RWPE2 (cell line): ENCODE measurements around the gene RFC5.
"Not testable (repeated sequence)": the region's sequence is repeated elsewhere in the genome, so short reads cannot be mapped to it uniquely, and the experiment has no call there.

Experiments used
- ATAC-seq: fragments of 200-7000 bp; cut with Tn5 transposase; 3 replicates; pipeline ENCODE4 v1.9.1; 2021; ENCODE audit warnings: low read depth
- DNase-seq: peaks from one replicate; pipeline ENCODE4 v3.0.0-alpha.2; 2020; ENCODE audit warnings: low spot score
- H3K27ac ChIP-seq: fragments of 450-650 bp; 2 replicates; pipeline ENCODE4 v1.5.1; 2017; ENCODE audit warnings: mild to moderate bottlenecking; ENCODE audit not compliant: poor library complexity, severe bottlenecking
- H3K27me3 ChIP-seq: fragments of 250-450 bp; sonication (Bioruptor Pico); 2 replicates; pipeline ENCODE4 v1.5.1; 2021; ENCODE audit warnings: mild to moderate bottlenecking, moderate library complexity; ENCODE audit not compliant: insufficient read depth, poor library complexity, severe bottlenecking
- H3K36me3 ChIP-seq: fragments of 250-450 bp; sonication (Bioruptor Pico); 2 replicates; pipeline ENCODE4 v1.5.1; 2020; ENCODE audit warnings: low read depth, mild to moderate bottlenecking, moderate library complexity
- H3K4me1 ChIP-seq: fragments of 250-450 bp; sonication (Bioruptor Pico); 2 replicates; pipeline ENCODE4 v1.5.1; 2021; ENCODE audit warnings: mild to moderate bottlenecking, moderate library complexity; ENCODE audit not compliant: insufficient read depth, poor library complexity, severe bottlenecking
- H3K4me3 ChIP-seq: fragments of 250-450 bp; sonication (Bioruptor Pico); 2 replicates; pipeline ENCODE4 v1.5.1; 2021; ENCODE audit warnings: mild to moderate bottlenecking, moderate library complexity; ENCODE audit not compliant: severe bottlenecking
- H3K9me3 ChIP-seq: fragments of 250-450 bp; sonication (Bioruptor Pico); 2 replicates; pipeline ENCODE4 v1.5.1; 2021; ENCODE audit warnings: mild to moderate bottlenecking, moderate library complexity; ENCODE audit not compliant: severe bottlenecking
- CTCF ChIP-seq: fragments of 450-650 bp; IDR thresholded peaks from one replicate; pipeline ENCODE4 v1.5.1; 2017; ENCODE audit warnings: mild to moderate bottlenecking, moderate library complexity; ENCODE audit not compliant: poor library complexity, severe bottlenecking

RFC5 gene

GRCh38 chr12:117994551-117995438, 21.7 kb upstream of the RFC5 start:
- no peak overlapping the region for H3K27ac ChIP-seq
- no peaks in the 10 kb centered on the region for H3K4me1 ChIP-seq
- H3K4me3 ChIP-seq = no peak overlapping the region
- no peak for TF ChIP-seq CTCF
- no peak for ATAC-seq
- H3K9me3 ChIP-seq = no peaks in the 10 kb centered on the region
- no peaks in the 10 kb centered on the region for H3K36me3 ChIP-seq
- DNase-seq = no peak
- H3K27me3 ChIP-seq = no peaks in the 10 kb centered on the region

GRCh38 chr12:117998719-117999118, 17.8 kb upstream of the RFC5 start:
- no peak overlapping the region for H3K4me3 ChIP-seq
- no peak for ATAC-seq
- no peaks in the 10 kb centered on the region for H3K9me3 ChIP-seq
- H3K4me1 ChIP-seq = no peaks in the 10 kb centered on the region
- no peaks in the 10 kb centered on the region for H3K36me3 ChIP-seq
- H3K27me3 ChIP-seq = no peaks in the 10 kb centered on the region
- no peak overlapping the region for H3K27ac ChIP-seq
- no peak for TF ChIP-seq CTCF
- no peak for DNase-seq

- not testable (repeated sequence) for ATAC-seq, H3K4me1 ChIP-seq, H3K36me3 ChIP-seq, H3K27ac ChIP-seq, DNase-seq, H3K4me3 ChIP-seq, H3K9me3 ChIP-seq, H3K27me3 ChIP-seq
Measured at GRCh38 chr12:117999806-118000205, 16.7 kb upstream of the RFC5 start.

GRCh38 chr12:118010903-118011302, 5.6 kb upstream of the RFC5 start:
- DNase-seq = no peak
- H3K9me3 ChIP-seq = no peaks in the 10 kb centered on the region
- TF ChIP-seq CTCF = no peak
- ATAC-seq = no peak
- H3K36me3 ChIP-seq = no peaks in the 10 kb centered on the region
- H3K27ac ChIP-seq = no peak overlapping the region
- no peak overlapping the region for H3K4me3 ChIP-seq
- H3K4me1 ChIP-seq = no peaks in the 10 kb centered on the region
- no peaks in the 10 kb centered on the region for H3K27me3 ChIP-seq

GRCh38 chr12:118011377-118011776, 5.1 kb upstream of the RFC5 start:
- H3K27ac ChIP-seq = no peak overlapping the region
- DNase-seq (no peak), ATAC-seq (no peak)
- no peak for TF ChIP-seq CTCF
- no peaks in the 10 kb centered on the region for H3K36me3 ChIP-seq
- H3K27me3 ChIP-seq = no peaks in the 10 kb centered on the region
- H3K4me1 ChIP-seq = no peaks in the 10 kb centered on the region
- no peaks in the 10 kb centered on the region for H3K9me3 ChIP-seq
- H3K4me3 ChIP-seq = no peak overlapping the region
